Esophagus muscularis mucosa (tissue), 4 donors: ENCODE results near the gene ITPR2. TPM values are rescaled to one million over a fixed set of nuclear protein-coding genes. Genes with fewer than 3 reads are reported as not detected.

ENCODE experiments used
- DNase-seq: peaks from one replicate; pipeline ENCODE4 v3.0.0-alpha.2; 2017; ENCODE audit errors: extremely low spot score
- H3K27ac ChIP-seq, 4 donors: fragments of 200-600 bp; sonication (generic); replicated peaks in 1 of 4; 1 replicate in 3 of 4; 2 replicates in 1 of 4; pipeline ENCODE4 v1.5.1; 2016 to 2019; ENCODE audit warnings: mild to moderate bottlenecking in 1 of 4
- H3K27me3 ChIP-seq, 4 donors: fragments of 200-600 bp; sonication (generic); one replicate each; pipeline versions ENCODE4 v1.5.1 to v1.6.0; 2016 to 2019
- H3K36me3 ChIP-seq, 4 donors: fragments of 200-600 bp; sonication (generic); one replicate each; pipeline ENCODE4 v1.5.1; 2016 to 2019
- H3K4me1 ChIP-seq, 4 donors: fragments of 200-600 bp; sonication (generic); one replicate each; pipeline ENCODE4 v1.5.1; 2016 to 2019
- H3K4me3 ChIP-seq, 4 donors: fragments of 200-600 bp; sonication (generic); 1 replicate in 2 of 4; 2 replicates in 2 of 4; pipeline ENCODE4 v1.5.1; 2016 to 2019; ENCODE audit warnings: mild to moderate bottlenecking in 4 of 4, moderate library complexity in 1 of 4
- H3K9me3 ChIP-seq, 4 donors: fragments of 200-600 bp; sonication (generic); 1 replicate in 3 of 4; 2 replicates in 1 of 4; pipeline ENCODE4 v1.5.1; 2016 to 2019
- CTCF ChIP-seq, 3 experiments: fragments of 200-600 bp in 2 of 3; fragments of 450-650 bp in 1 of 3; sonication (generic) in 2 of 3; IDR thresholded peaks; one replicate each; pipeline ENCODE4 v1.5.1; 2017 to 2019; ENCODE audit warnings: antibody characterized with exemption in 3 of 3, mild to moderate bottlenecking in 2 of 3, moderate library complexity in 1 of 3
- EP300 ChIP-seq: sonication (generic); formaldehyde crosslinking; IDR thresholded peaks from one replicate; pipeline ENCODE4 v1.6.1; 2017; ENCODE audit warnings: antibody characterized with exemption
- POLR2A ChIP-seq: fragments of 450-650 bp; IDR thresholded peaks from one replicate; pipeline ENCODE4 v1.6.1; 2017; ENCODE audit warnings: antibody characterized with exemption, moderate library complexity, mild to moderate bottlenecking, low read depth
- POLR2AphosphoS5 ChIP-seq, 2 donors: sonication (generic); formaldehyde crosslinking; IDR thresholded peaks; one replicate each; pipeline ENCODE4 v1.6.1; 2017; ENCODE audit warnings: antibody characterized with exemption in 2 of 2
- WGBS: methylation state at CpG from one replicate; pipeline ENCODE4 v1.1.5; 2018; 5-methylcytosine and 5-hydroxymethylcytosine counted together
- intact Hi-C: fragments of 100-400 bp; cut with DNase I; formaldehyde crosslinking; loops from one replicate; pipeline ENCODE4 v1.15.1; 2023
- total RNA-seq, 4 donors: library from RNA; depleted of rRNA; stranded (reverse); fragments of >200 nt; gene quantifications; one replicate each; pipeline versions ENCODE4 v1.1.0 to v1.2.1, GENCODE V29; 2016

ITPR2 gene
- total RNA-seq, 4 donors from 2014 or later = 23.7 to 26.6 (median 25.4) TPM

- WGBS = 88% methylated on average over 4 of the region's 4 CpGs
- Histone ChIP-seq H3K4me1 (peaks cover 0 to 13% (median 13%) of the 10 kb centered on the region in 4 donors), H3K9me3 (no peaks in the 10 kb centered on the region), H3K27ac (no peak overlapping the region), H3K27me3 (no peaks in the 10 kb centered on the region), H3K4me3 (no peak overlapping the region), H3K36me3 (peaks cover 0 to 16% (median 6%) of the 10 kb centered on the region in 4 donors)
- no peak for TF ChIP-seq CTCF (IDR thresholded peaks at IDR 0.05)
- TF ChIP-seq POLR2AphosphoS5 (IDR thresholded peaks at IDR 0.05) = no peak
- TF ChIP-seq EP300 = no peak
- no peak for TF ChIP-seq POLR2A
- no peak for DNase-seq
- intact Hi-C loops = loop anchor here (10.0 kb wide), 1 partner anchor 606 kb away; no protein-coding TSS in a partner anchor
Observed at GRCh38 chr12:26700430-26700829, 132.6 kb downstream of the ITPR2 start.

- 84% methylated on average over 2 of the region's 2 CpGs for WGBS
- TF ChIP-seq CTCF (IDR thresholded peaks at IDR 0.05) = no peak
- TF ChIP-seq POLR2AphosphoS5 (IDR thresholded peaks at IDR 0.05) = no peak
- TF ChIP-seq POLR2A = no peak
- TF ChIP-seq EP300 = no peak
- Histone ChIP-seq H3K27me3 (no peaks in the 10 kb centered on the region), H3K4me1 (peaks cover 0 to 1% (median under 1%) of the 10 kb centered on the region in 4 donors), H3K27ac (no peak overlapping the region), H3K9me3 (no peaks in the 10 kb centered on the region), H3K4me3 (no peak overlapping the region), H3K36me3 (peaks cover 0 to 18% (median 8%) of the 10 kb centered on the region in 4 donors)
- DNase-seq = no peak
- intact Hi-C loops = no loop called here
Observed at GRCh38 chr12:26699237-26699636, 133.8 kb downstream of the ITPR2 start.

- intact Hi-C loops = no loop called here
- H3K27ac ChIP-seq = no peak overlapping the region
- 96% methylated on average over 4 of the region's 4 CpGs for WGBS
- H3K36me3 ChIP-seq = peaks cover 0 to 23% (median 9%) of the 10 kb centered on the region in 4 donors
- no peaks in the 10 kb centered on the region for H3K4me1 ChIP-seq
- no peak for TF ChIP-seq POLR2A
- no peak for TF ChIP-seq POLR2AphosphoS5 (IDR thresholded peaks at IDR 0.05)
- TF ChIP-seq CTCF (IDR thresholded peaks at IDR 0.05) = no peak
- no peak for TF ChIP-seq EP300
- H3K9me3 ChIP-seq = no peaks in the 10 kb centered on the region
- no peaks in the 10 kb centered on the region for H3K27me3 ChIP-seq
- no peak for DNase-seq
- no peak overlapping the region for H3K4me3 ChIP-seq
Observed at GRCh38 chr12:26698186-26698585, 134.8 kb downstream of the ITPR2 start.

- TF ChIP-seq CTCF (IDR thresholded peaks at IDR 0.05) (no peak), POLR2A (no peak), POLR2AphosphoS5 (IDR thresholded peaks at IDR 0.05) (no peak), EP300 (no peak)
- Histone ChIP-seq H3K27me3 (no peaks in the 10 kb centered on the region), H3K4me1 (no peaks in the 10 kb centered on the region), H3K27ac (no peak overlapping the region), H3K9me3 (no peaks in the 10 kb centered on the region), H3K36me3 (peaks cover 0 to 23% (median 9%) of the 10 kb centered on the region in 4 donors), H3K4me3 (no peak overlapping the region)
- intact Hi-C loops = no loop called here
- WGBS = 91% methylated on average over 3 of the region's 3 CpGs
- DNase-seq = no peak
Observed at GRCh38 chr12:26697217-26697616, 135.8 kb downstream of the ITPR2 start.

- Histone ChIP-seq H3K4me3 (no peak overlapping the region), H3K36me3 (peaks cover 0 to 23% (median 9%) of the 10 kb centered on the region in 4 donors), H3K4me1 (peaks cover 0 to 3% (median 2%) of the 10 kb centered on the region in 4 donors), H3K27ac (no peak overlapping the region), H3K9me3 (no peaks in the 10 kb centered on the region), H3K27me3 (no peaks in the 10 kb centered on the region)
- DNase-seq = no peak
- no peak for TF ChIP-seq CTCF (IDR thresholded peaks at IDR 0.05)
- WGBS = 90% methylated on average over 7 of the region's 7 CpGs
- intact Hi-C loops = no loop called here
Observed at GRCh38 chr12:26696613-26697092, 136.3 kb downstream of the ITPR2 start.
